Activated CD8-positive, alpha-beta T cell treated with anti-CD3 and anti-CD28 coated beads for 36 hours (primary cell): ENCODE data around the gene CHCHD3. TPM values are rescaled to one million over a fixed set of nuclear protein-coding genes. Genes with fewer than 3 reads are reported as not detected.

Experiments used
- ATAC-seq: fragments of 200-7000 bp; cut with Tn5 transposase; one replicate; pipeline ENCODE4 v1.10.0; 2021; ENCODE audit warnings: mild to moderate bottlenecking, moderate library complexity
- CTCF ChIA-PET: fragments of 350-600 bp; sonication (Branson Sonifier 250); formaldehyde crosslinking; loops from one replicate; lab custom pipeline; 2021; ENCODE audit warnings: antibody characterized with exemption; lab: Charles Lee
- POLR2A ChIA-PET: fragments of 350-600 bp; sonication (Branson Sonifier 250); formaldehyde crosslinking; loops from one replicate; lab custom pipeline; 2021; ENCODE audit warnings: antibody characterized with exemption; lab: Charles Lee
- DNase-seq: peaks from one replicate; pipeline ENCODE4 v3.0.0-alpha.2; 2020
- H3K27ac Mint-ChIP-seq: one replicate; pipeline ENCODE4 v1.8.0; 2021; ENCODE audit warnings: mild to moderate bottlenecking, mixed read lengths
- H3K27me3 Mint-ChIP-seq: one replicate; pipeline ENCODE4 v1.8.0; 2021; ENCODE audit warnings: mixed read lengths
- H3K36me3 Mint-ChIP-seq: one replicate; pipeline ENCODE4 v1.8.0; 2021; ENCODE audit warnings: low read depth, mixed read lengths
- H3K4me1 Mint-ChIP-seq: one replicate; pipeline ENCODE4 v1.8.0; 2021; ENCODE audit warnings: low read depth, mixed read lengths
- H3K4me3 Mint-ChIP-seq: one replicate; pipeline ENCODE4 v1.8.0; 2021; ENCODE audit warnings: mild to moderate bottlenecking, moderate library complexity, mixed read lengths
- H3K9me3 Mint-ChIP-seq: one replicate; pipeline ENCODE4 v1.8.0; 2021; ENCODE audit warnings: mixed read lengths
- CTCF ChIP-seq: fragments of 200-600 bp; IDR thresholded peaks from one replicate; pipeline ENCODE4 v1.8.0; 2022; ENCODE audit warnings: antibody characterized with exemption, mild to moderate bottlenecking
- intact Hi-C: fragments of 100-400 bp; cut with micrococcal nuclease; formaldehyde crosslinking; loops from one replicate; pipeline ENCODE4 v1.10.0; 2022
- total RNA-seq, 2 experiments: library from RNA; stranded (reverse); gene quantifications; one replicate each; pipeline ENCODE4 v1.2.3, GENCODE V29; 2021

Gene CHCHD3
- total RNA-seq, 2 experiments from 2014 or later: 61.4 to 63.4 TPM

DNA sequence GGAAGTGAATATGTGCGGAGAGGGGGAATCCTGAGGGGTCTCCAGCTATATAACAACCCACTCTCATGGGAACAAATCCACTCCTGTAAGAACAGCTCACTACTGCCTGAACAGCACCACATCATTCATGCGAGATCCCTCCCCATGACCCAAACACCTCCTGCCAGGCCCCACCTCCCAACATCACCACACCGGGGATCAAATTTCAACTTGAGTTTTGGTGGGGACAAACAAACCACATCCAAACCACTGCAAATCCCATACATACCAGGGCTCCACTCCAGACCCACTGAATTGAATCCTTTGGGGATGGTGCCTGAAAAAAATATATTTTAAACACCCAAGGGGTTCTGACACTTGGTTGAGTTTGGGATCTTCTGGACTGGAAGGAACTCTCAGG lies 324.1 kb downstream of the CHCHD3 start:
- intact Hi-C loops: no loop called here
- H3K27ac Mint-ChIP-seq: no peak overlapping the region
- H3K4me1 Mint-ChIP-seq: peaks cover 5% of the 10 kb centered on the region
- no peaks in the 10 kb centered on the region for H3K36me3 Mint-ChIP-seq
- ATAC-seq: no peak
- ChIA-PET POLR2A (no interaction called here), CTCF (no interaction called here)
- TF ChIP-seq CTCF: no peak
- H3K27me3 Mint-ChIP-seq: no peaks in the 10 kb centered on the region
- H3K4me3 Mint-ChIP-seq: no peak overlapping the region
- H3K9me3 Mint-ChIP-seq: no peaks in the 10 kb centered on the region
- no peak for DNase-seq

- ATAC-seq (no peak), DNase-seq (no peak)
- ChIA-PET CTCF (no interaction called here), POLR2A (no interaction called here)
- H3K4me1 Mint-ChIP-seq: peaks cover 5% of the 10 kb centered on the region
- H3K4me3 Mint-ChIP-seq: no peak overlapping the region
- intact Hi-C loops: no loop called here
- H3K36me3 Mint-ChIP-seq: no peaks in the 10 kb centered on the region
- H3K27me3 Mint-ChIP-seq: no peaks in the 10 kb centered on the region
- no peaks in the 10 kb centered on the region for H3K9me3 Mint-ChIP-seq
- no peak for TF ChIP-seq CTCF
- no peak overlapping the region for H3K27ac Mint-ChIP-seq
Measured at GRCh38 chr7:132756484-132756990, 325.4 kb downstream of the CHCHD3 start.

GRCh38 chr7:132755538-132756483 lies 326.1 kb downstream of the CHCHD3 start:
- H3K36me3 Mint-ChIP-seq: no peaks in the 10 kb centered on the region
- no peak overlapping the region for H3K4me3 Mint-ChIP-seq
- H3K27ac Mint-ChIP-seq: no peak overlapping the region
- H3K9me3 Mint-ChIP-seq: no peaks in the 10 kb centered on the region
- ChIA-PET CTCF (no interaction called here), POLR2A (no interaction called here)
- DNase-seq: no peak
- TF ChIP-seq CTCF: no peak
- no peak for ATAC-seq
- intact Hi-C loops: no loop called here
- H3K4me1 Mint-ChIP-seq: peaks cover 5% of the 10 kb centered on the region
- H3K27me3 Mint-ChIP-seq: no peaks in the 10 kb centered on the region

DNA sequence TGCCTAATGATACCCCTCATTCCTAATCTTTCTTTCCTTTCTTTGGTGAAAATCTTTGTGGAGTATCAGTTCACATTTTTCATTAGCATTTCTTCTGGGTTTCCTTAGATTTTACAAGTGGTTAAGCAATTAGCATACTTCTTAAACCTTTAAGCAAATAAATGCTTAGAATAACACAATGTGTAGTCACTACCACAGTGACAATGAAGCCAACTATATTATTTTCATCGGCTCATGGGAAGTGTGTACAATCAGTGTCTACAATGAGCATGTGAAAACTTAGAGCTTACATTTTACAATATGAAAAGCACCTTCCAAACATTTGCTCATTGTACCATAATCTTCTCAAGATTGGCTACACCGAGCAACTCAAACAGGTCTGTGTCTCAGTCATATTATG lies 329.5 kb downstream of the CHCHD3 start:
- no peak for TF ChIP-seq CTCF
- ATAC-seq: no peak
- Mint-ChIP-seq H3K27me3 (no peaks in the 10 kb centered on the region), H3K27ac (no peak overlapping the region), H3K36me3 (no peaks in the 10 kb centered on the region), H3K9me3 (no peaks in the 10 kb centered on the region), H3K4me3 (no peak overlapping the region), H3K4me1 (peaks cover 5% of the 10 kb centered on the region)
- ChIA-PET POLR2A (no interaction called here), CTCF (no interaction called here)
- DNase-seq: no peak
- intact Hi-C loops: no loop called here

GRCh38 chr7:132751244-132751647 lies 330.6 kb downstream of the CHCHD3 start:
- H3K4me3 Mint-ChIP-seq: no peak overlapping the region
- no peaks in the 10 kb centered on the region for H3K27me3 Mint-ChIP-seq
- H3K9me3 Mint-ChIP-seq: no peaks in the 10 kb centered on the region
- CTCF ChIA-PET: no interaction called here
- no peaks in the 10 kb centered on the region for H3K4me1 Mint-ChIP-seq
- ATAC-seq (no peak), DNase-seq (no peak)
- no peak for TF ChIP-seq CTCF
- no peak overlapping the region for H3K27ac Mint-ChIP-seq
- H3K36me3 Mint-ChIP-seq: no peaks in the 10 kb centered on the region
- POLR2A ChIA-PET: interaction anchor here (0.7 kb wide), 1 partner anchor 32 kb away, joined by 3 read pairs; no protein-coding TSS in a partner anchor
- intact Hi-C loops: no loop called here
